HCT116 (cell line): ENCODE measurements around the gene EXOC4. TPM values are rescaled to one million over a fixed set of nuclear protein-coding genes. Genes with fewer than 3 reads are reported as not detected.

Experiments used
- ATAC-seq: fragments of 200-7000 bp; cut with Tn5 transposase; 2 replicates; pipeline ENCODE4 v1.9.1; 2020; ENCODE audit warnings: mild to moderate bottlenecking, moderate library complexity
- BruUV-seq: library from RNA; stranded (reverse); fragments of 400-500 nt; replicated peaks from 2 replicates; lab custom pipeline; 2021; lab: Mats Ljungman, UMichigan
- CTCF ChIA-PET: fragments of 300-600 bp; sonication (Branson Sonifier 250); formaldehyde crosslinking; loops from one replicate; lab custom pipeline; 2021; ENCODE audit warnings: antibody characterized with exemption; lab: Charles Lee
- POLR2A ChIA-PET: fragments of 300-600, 350-600 bp; sonication (Branson Sonifier 250); formaldehyde crosslinking; loops from one replicate; lab custom pipeline; 2021; ENCODE audit warnings: antibody characterized with exemption; lab: Charles Lee
- RAD21 ChIA-PET, 2 experiments: fragments of 300-600 bp; sonication (Branson Sonifier 250); formaldehyde crosslinking; loops; one replicate each; lab custom pipeline; 2023; ENCODE audit warnings: low total read pairs in 2 of 2; ENCODE audit not compliant: uncharacterized antibody in 2 of 2, unreplicated experiment in 2 of 2, low non-redundant PET in 1 of 2; lab: Charles Lee
- DNase-seq: peaks from one replicate; pipeline ENCODE4 v3.0.0-alpha.2; 2010; ENCODE audit warnings: low read depth, low spot score
- H2AFZ ChIP-seq: fragments of 200-600 bp; shearing (Covaris generic), sonication (generic); 2 replicates; pipeline ENCODE4 v1.6.1; 2017; ENCODE audit warnings: low read depth, mixed run types, mixed read lengths, antibody characterized with exemption, low read length; ENCODE audit not compliant: poor library complexity, severe bottlenecking
- H3K27ac ChIP-seq: 2 replicates; pipeline ENCODE4 v1.5.1; 2012; ENCODE audit warnings: low read depth, low read length
- H3K27me3 ChIP-seq: fragments of 200-600 bp; sonication (generic); 2 replicates; pipeline ENCODE4 v1.6.1; 2016; ENCODE audit warnings: mixed run types, low read length, mixed read lengths; ENCODE audit not compliant: insufficient read depth
- H3K36me3 ChIP-seq, 2 experiments: fragments of 200-500 bp in 1 of 2; fragments of 200-600 bp in 1 of 2; sonication (Bioruptor generic) in 1 of 2; sonication (generic) in 1 of 2; 2 replicates each; pipeline versions ENCODE4 v1.5.1 to v1.6.1; 2014 to 2016; ENCODE audit warnings: low read length in 2 of 2, inconsistent platforms in 1 of 2, mixed read lengths in 1 of 2, mixed run types in 1 of 2; ENCODE audit not compliant: insufficient read depth in 2 of 2, control insufficient read depth in 1 of 2
- H3K4me1 ChIP-seq, 2 experiments: fragments of 200-600 bp in 1 of 2; sonication (generic) in 1 of 2; 2 replicates each; pipeline versions ENCODE4 v1.5.1 to v1.6.1; 2012 to 2017; ENCODE audit warnings: low read length in 2 of 2, inconsistent platforms in 1 of 2, mild to moderate bottlenecking in 1 of 2, mixed read lengths in 1 of 2, mixed run types in 1 of 2, moderate library complexity in 1 of 2; ENCODE audit not compliant: insufficient read depth in 2 of 2, control insufficient read depth in 1 of 2
- H3K4me2 ChIP-seq: fragments of 200-600 bp; sonication (generic); 2 replicates; pipeline ENCODE4 v1.6.1; 2017; ENCODE audit warnings: mixed run types, low read length, mixed read lengths
- H3K4me3 ChIP-seq, 2 experiments: fragments of 200-600 bp in 1 of 2; sonication (generic) in 1 of 2; replicated peaks in 1 of 2; 2 replicates each; pipeline ENCODE4 v1.5.1; 2011 to 2016; ENCODE audit warnings: low read length in 2 of 2, control low read depth in 1 of 2, low read depth in 1 of 2, mild to moderate bottlenecking in 1 of 2, mixed read lengths in 1 of 2, mixed run types in 1 of 2
- H3K79me2 ChIP-seq: fragments of 200-600 bp; sonication (generic); 2 replicates; pipeline ENCODE4 v1.6.1; 2017; ENCODE audit warnings: mild to moderate bottlenecking, mixed run types, low read length, moderate library complexity, mixed read lengths; ENCODE audit not compliant: insufficient read depth
- H3K9ac ChIP-seq: fragments of 200-600 bp; sonication (generic); 2 replicates; pipeline ENCODE4 v1.6.1; 2016; ENCODE audit warnings: low read length, mixed read lengths
- H3K9me2 ChIP-seq: fragments of 200-600 bp; sonication (generic), shearing (Covaris generic); 2 replicates; pipeline ENCODE4 v1.6.1; 2017; ENCODE audit warnings: mixed run types, mild to moderate bottlenecking, moderate library complexity; ENCODE audit not compliant: insufficient read depth
- H3K9me3 ChIP-seq, 2 experiments: fragments of 200-500 bp in 1 of 2; fragments of 200-600 bp in 1 of 2; sonication (Bioruptor generic) in 1 of 2; sonication (generic) in 1 of 2; 2 replicates each; pipeline ENCODE4 v1.6.1; 2014 to 2017; ENCODE audit warnings: low read length in 2 of 2, mixed read lengths in 2 of 2, inconsistent platforms in 1 of 2, low read depth in 1 of 2, mild to moderate bottlenecking in 1 of 2, mixed run types in 1 of 2, moderate library complexity in 1 of 2; ENCODE audit not compliant: control insufficient read depth in 1 of 2, insufficient read depth in 1 of 2
- H4K20me1 ChIP-seq: fragments of 200-600 bp; sonication (generic), shearing (Covaris generic); 2 replicates; pipeline ENCODE4 v1.6.1; 2017; ENCODE audit warnings: mixed run types, mild to moderate bottlenecking, moderate library complexity; ENCODE audit not compliant: insufficient read depth
- CEBPB ChIP-seq: IDR thresholded peaks from 2 replicates; pipeline ENCODE4 v1.6.1; 2012; ENCODE audit warnings: low read depth
- CTCF ChIP-seq, 3 experiments: fragments of 200-600 bp in 1 of 3; sonication (generic) in 1 of 3; IDR thresholded peaks in 2 of 3; conservative IDR thresholded peaks in 1 of 3; 2 replicates each; pipeline ENCODE4 v1.5.1; 2012 to 2017; ENCODE audit warnings: low read depth in 2 of 3, low read length in 2 of 3, antibody characterized with exemption in 1 of 3, borderline replicate concordance in 1 of 3, control low read depth in 1 of 3, mild to moderate bottlenecking in 1 of 3, mixed read lengths in 1 of 3, mixed run types in 1 of 3, moderate library complexity in 1 of 3; ENCODE audit not compliant: insufficient read depth in 1 of 3
- EZH2 ChIP-seq: fragments of 200-600 bp; sonication (generic); IDR thresholded peaks from 2 replicates; pipeline ENCODE4 v1.6.1; 2017; ENCODE audit warnings: antibody characterized with exemption, mixed run types
- EZH2phosphoT487 ChIP-seq: fragments of 200-600 bp; IDR thresholded peaks from 2 replicates; pipeline ENCODE4 v1.6.1; 2018; ENCODE audit warnings: antibody characterized with exemption, borderline replicate concordance
- FOSL1 ChIP-seq: IDR thresholded peaks from 2 replicates; pipeline ENCODE4 v1.6.1; 2012; ENCODE audit warnings: low read depth
- JUND ChIP-seq: IDR thresholded peaks from 2 replicates; pipeline ENCODE4 v1.6.1; 2012
- MAX ChIP-seq: IDR thresholded peaks from 2 replicates; pipeline ENCODE4 v1.6.1; 2012
- POLR2A ChIP-seq: IDR thresholded peaks from 2 replicates; pipeline ENCODE4 v1.7.0; 2011; ENCODE audit warnings: borderline replicate concordance; ENCODE audit not compliant: insufficient read depth, insufficient read length; ENCODE audit errors: extremely low read depth
- POLR2AphosphoS5 ChIP-seq: IDR thresholded peaks from 2 replicates; pipeline ENCODE4 v1.6.1; 2011; ENCODE audit warnings: mild to moderate bottlenecking, low read depth, low read length, moderate library complexity
- REST ChIP-seq: IDR thresholded peaks from 2 replicates; pipeline ENCODE4 v1.6.1; 2012; ENCODE audit warnings: low read depth
- SIN3A ChIP-seq: IDR thresholded peaks from 2 replicates; pipeline ENCODE4 v1.6.1; 2012; ENCODE audit warnings: low read depth
- SRF ChIP-seq: IDR thresholded peaks from 2 replicates; pipeline ENCODE4 v1.6.1; 2012; ENCODE audit warnings: low read depth
- TCF7L2 ChIP-seq: IDR thresholded peaks from 2 replicates; pipeline ENCODE4 v1.7.0; 2011; ENCODE audit warnings: borderline replicate concordance, inconsistent platforms; ENCODE audit not compliant: insufficient read depth, insufficient read length; ENCODE audit errors: extremely low read depth
- ZFX ChIP-seq: fragments of 450-650 bp; IDR thresholded peaks from 2 replicates; pipeline ENCODE4 v1.6.1; 2017
- intact Hi-C: fragments of 100-400 bp; cut with micrococcal nuclease; formaldehyde crosslinking; loops from 2 replicates; pipeline ENCODE4 v1.10.0; 2022
- total RNA-seq: library from RNA; stranded (reverse); gene quantifications from one replicate; pipeline ENCODE4 v1.2.1, GENCODE V29; 2021; ENCODE audit not compliant: unreplicated experiment

EXOC4 gene
- total RNA-seq, 1 experiment from 2014 or later, result 40.3 TPM

DNA sequence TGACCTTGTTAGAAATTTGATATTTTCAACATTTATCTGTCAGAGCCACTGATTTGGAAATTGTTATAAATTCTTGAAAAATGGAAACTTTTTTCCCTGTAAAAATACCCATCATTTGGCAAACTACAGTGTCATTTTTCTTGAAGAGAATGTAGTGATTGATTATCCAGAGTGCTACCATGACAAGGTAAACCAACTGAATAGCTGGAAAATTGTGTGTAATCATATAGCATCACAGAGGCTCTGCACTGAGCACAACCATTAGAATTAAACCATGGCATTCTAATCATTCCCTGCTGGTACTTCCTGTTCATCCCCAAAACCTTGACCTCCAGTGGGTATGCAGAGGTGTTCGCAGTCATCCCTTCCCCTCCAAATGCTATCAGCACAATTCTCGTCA, 633.9 kb downstream of the EXOC4 start:
- no peak overlapping the region for H3K4me2 ChIP-seq
- no peaks in the 10 kb centered on the region for H3K36me3 ChIP-seq
- H3K9me3 ChIP-seq, result no peaks in the 10 kb centered on the region
- H4K20me1 ChIP-seq, result no peaks in the 10 kb centered on the region
- RAD21 ChIA-PET, result no interaction called here
- DNase-seq, result no peak
- H3K79me2 ChIP-seq, result no peaks in the 10 kb centered on the region
- BruUV-seq, result no TSS peak
- no peaks in the 10 kb centered on the region for H3K4me1 ChIP-seq
- no peak for TF ChIP-seq CTCF (IDR thresholded peaks at IDR 0.05 in 2 of 3, conservative IDR thresholded peaks at IDR 0.05 in 1 of 3; ENCODE audit: borderline replicate concordance in 1 of 3, insufficient read depth in 1 of 3, low read depth in 2 of 3, low read length in 2 of 3)
- no peak for TF ChIP-seq TCF7L2
- no peak for TF ChIP-seq POLR2AphosphoS5
- TF ChIP-seq SIN3A, result no peak
- no peak for TF ChIP-seq SRF
- CTCF ChIA-PET, result no interaction called here
- no peaks in the 10 kb centered on the region for H3K9me2 ChIP-seq
- H3K4me3 ChIP-seq, result no peak overlapping the region
- POLR2A ChIA-PET, result no interaction called here
- H3K9ac ChIP-seq, result no peak overlapping the region
- intact Hi-C loops, result no loop called here
- no peak overlapping the region for H2AFZ ChIP-seq
- ATAC-seq, result no peak
- no peaks in the 10 kb centered on the region for H3K27me3 ChIP-seq
- no peak overlapping the region for H3K27ac ChIP-seq

DNA sequence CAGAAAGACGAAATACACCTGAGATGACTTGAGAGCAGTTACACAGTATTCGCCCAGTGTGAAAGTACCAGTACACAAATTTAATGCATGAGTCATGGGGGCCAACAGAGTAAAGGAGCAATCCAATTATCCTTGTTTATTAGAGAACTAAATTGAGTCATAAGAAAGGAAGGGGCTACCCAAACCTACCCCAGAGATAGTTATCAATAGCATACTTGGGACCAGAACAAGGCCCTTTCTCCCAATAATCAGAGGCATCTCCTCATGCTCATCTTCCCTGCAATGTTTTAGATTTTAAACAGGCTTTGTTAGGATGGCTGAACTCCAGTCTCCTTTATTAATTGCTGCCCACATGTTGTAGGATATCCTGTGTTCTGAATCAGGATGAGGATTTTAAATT, 634.6 kb downstream of the EXOC4 start:
- H4K20me1 ChIP-seq, result no peaks in the 10 kb centered on the region
- no peak overlapping the region for H2AFZ ChIP-seq
- H3K4me1 ChIP-seq, result no peaks in the 10 kb centered on the region
- no peak overlapping the region for H3K9ac ChIP-seq
- H3K36me3 ChIP-seq, result no peaks in the 10 kb centered on the region
- no peaks in the 10 kb centered on the region for H3K27me3 ChIP-seq
- no peaks in the 10 kb centered on the region for H3K9me2 ChIP-seq
- H3K4me2 ChIP-seq, result no peak overlapping the region
- DNase-seq (no peak), ATAC-seq (no peak)
- no peaks in the 10 kb centered on the region for H3K9me3 ChIP-seq
- RAD21 ChIA-PET, result no interaction called here
- H3K79me2 ChIP-seq, result no peaks in the 10 kb centered on the region
- H3K4me3 ChIP-seq, result no peak overlapping the region
- POLR2A ChIA-PET, result no interaction called here
- CTCF ChIA-PET, result no interaction called here
- H3K27ac ChIP-seq, result no peak overlapping the region
- intact Hi-C loops, result no loop called here
- no TSS peak for BruUV-seq
- TF ChIP-seq REST, result no peak
- TF ChIP-seq CTCF (IDR thresholded peaks at IDR 0.05 in 2 of 3, conservative IDR thresholded peaks at IDR 0.05 in 1 of 3; ENCODE audit: borderline replicate concordance in 1 of 3, insufficient read depth in 1 of 3, low read depth in 2 of 3, low read length in 2 of 3), result no peak
- TF ChIP-seq EZH2phosphoT487, result no peak
- no peak for TF ChIP-seq JUND
- TF ChIP-seq CEBPB, result no peak
- TF ChIP-seq POLR2A, result no peak
- TF ChIP-seq EZH2, result no peak
- no peak for TF ChIP-seq ZFX
- no peak for TF ChIP-seq MAX
- TF ChIP-seq FOSL1, result no peak
